DND-41 (cell line): Measurements from ENCODE around the gene OSM.
A peak's percentile ranks its signal among the peaks of the same experiment; 100 is the strongest.

Experiments
- ATAC-seq: fragments of 200-7000 bp; cut with Tn5 transposase; 3 replicates; pipeline ENCODE4 v1.9.1; 2021; ENCODE audit warnings: low read depth; ENCODE audit not compliant: insufficient read depth
- DNase-seq: peaks from one replicate; pipeline ENCODE4 v3.0.0-alpha.2; 2020
- H2AFZ ChIP-seq: 2 replicates; pipeline ENCODE4 v1.6.0; 2012; ENCODE audit warnings: low read depth, low read length
- H3K27ac ChIP-seq: 2 replicates; pipeline ENCODE4 v1.5.1; 2012; ENCODE audit warnings: low read length, inconsistent platforms
- H3K27me3 ChIP-seq: fragments of 200-600 bp; sonication (generic); 2 replicates; pipeline ENCODE4 v1.6.0; 2012; ENCODE audit warnings: low read length, mild to moderate bottlenecking, inconsistent platforms; ENCODE audit not compliant: insufficient read depth, poor library complexity
- H3K36me3 ChIP-seq: 2 replicates; pipeline ENCODE4 v1.5.1; 2012; ENCODE audit warnings: low read length, inconsistent platforms; ENCODE audit not compliant: insufficient read depth
- H3K4me1 ChIP-seq: 2 replicates; pipeline ENCODE4 v1.5.1; 2012; ENCODE audit warnings: mild to moderate bottlenecking, low read length; ENCODE audit not compliant: insufficient read depth
- H3K4me2 ChIP-seq: 2 replicates; pipeline ENCODE4 v1.6.0; 2012; ENCODE audit warnings: mild to moderate bottlenecking, moderate library complexity, low read length, inconsistent platforms; ENCODE audit not compliant: insufficient read depth
- H3K4me3 ChIP-seq, 2 experiments: fragments of 200-600 bp in 1 of 2; shearing (Covaris generic) in 1 of 2; 2 replicates each; pipeline ENCODE4 v1.5.1; 2012 to 2016; ENCODE audit warnings: inconsistent platforms in 2 of 2, low read length in 2 of 2, mild to moderate bottlenecking in 2 of 2, low read depth in 1 of 2, moderate library complexity in 1 of 2
- H3K79me2 ChIP-seq: 2 replicates; pipeline ENCODE4 v1.6.0; 2012; ENCODE audit warnings: low read length, inconsistent platforms; ENCODE audit not compliant: insufficient read depth
- H3K9ac ChIP-seq: 2 replicates; pipeline ENCODE4 v1.6.0; 2012; ENCODE audit warnings: low read depth, mild to moderate bottlenecking, inconsistent platforms, low read length, moderate library complexity
- H3K9me3 ChIP-seq: 2 replicates; pipeline ENCODE4 v1.5.1; 2012; ENCODE audit warnings: low read length, moderate library complexity, mild to moderate bottlenecking, inconsistent platforms; ENCODE audit not compliant: insufficient read depth, severe bottlenecking
- H4K20me1 ChIP-seq: 2 replicates; pipeline ENCODE4 v1.6.0; 2012; ENCODE audit warnings: low read length; ENCODE audit not compliant: insufficient read depth
- EZH2 ChIP-seq: IDR thresholded peaks from 3 replicates; pipeline ENCODE4 v1.6.1; 2012; ENCODE audit warnings: borderline replicate concordance, low read depth, mild to moderate bottlenecking, moderate library complexity, low read length, inconsistent platforms; ENCODE audit not compliant: severe bottlenecking
- TF ChIP-seq, protein P1 (sequence below): IDR thresholded peaks from 2 replicates; pipeline ENCODE4 v1.5.1; 2012; ENCODE audit warnings: borderline replicate concordance, low read length, moderate library complexity, mild to moderate bottlenecking; ENCODE audit not compliant: poor library complexity, severe bottlenecking; ENCODE audit errors: extremely low read depth

The OSM gene

DNA sequence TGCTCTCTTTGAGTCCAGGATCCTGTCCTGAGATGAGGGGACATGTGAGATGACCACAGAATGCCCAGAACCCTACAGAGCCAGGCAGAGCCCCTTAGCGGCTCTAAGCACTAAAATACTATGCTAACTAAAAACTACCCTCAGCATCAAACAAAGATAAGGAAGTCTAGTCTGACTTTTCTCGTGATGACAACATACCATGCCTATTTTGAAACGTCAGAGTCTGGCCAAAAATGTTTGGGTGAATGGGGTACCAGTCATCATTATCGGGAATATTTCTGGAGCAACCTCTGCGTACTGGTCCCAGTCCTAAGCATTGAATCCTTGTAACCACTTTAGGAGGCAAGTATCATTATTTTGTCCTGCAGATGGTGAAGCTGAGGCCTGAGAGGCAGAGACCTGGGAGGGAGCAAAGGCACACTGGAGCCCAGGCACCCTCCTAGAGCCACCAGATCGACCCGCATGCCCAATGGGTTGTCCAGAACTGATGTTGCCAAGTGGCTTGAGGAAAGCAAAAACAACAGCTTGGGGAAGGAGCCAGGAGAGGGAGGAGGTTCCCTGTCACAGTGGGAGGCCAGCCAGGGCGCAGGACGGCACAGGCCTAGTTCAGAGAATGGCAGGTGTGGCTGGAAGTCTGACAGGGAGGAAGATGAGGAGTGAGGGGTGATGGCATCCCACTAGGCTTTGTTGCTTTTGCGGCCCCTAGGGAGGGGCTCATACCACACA is 7.2 kb upstream of the OSM start:
- ATAC-seq (no peak), DNase-seq (no peak)
- peak overlapping the region; percentile 99 for H3K27ac ChIP-seq
- peaks cover 31% of the 10 kb centered on the region for H3K36me3 ChIP-seq
- H3K79me2 ChIP-seq, result peaks cover 54% of the 10 kb centered on the region
- TF ChIP-seq, protein P1, sequence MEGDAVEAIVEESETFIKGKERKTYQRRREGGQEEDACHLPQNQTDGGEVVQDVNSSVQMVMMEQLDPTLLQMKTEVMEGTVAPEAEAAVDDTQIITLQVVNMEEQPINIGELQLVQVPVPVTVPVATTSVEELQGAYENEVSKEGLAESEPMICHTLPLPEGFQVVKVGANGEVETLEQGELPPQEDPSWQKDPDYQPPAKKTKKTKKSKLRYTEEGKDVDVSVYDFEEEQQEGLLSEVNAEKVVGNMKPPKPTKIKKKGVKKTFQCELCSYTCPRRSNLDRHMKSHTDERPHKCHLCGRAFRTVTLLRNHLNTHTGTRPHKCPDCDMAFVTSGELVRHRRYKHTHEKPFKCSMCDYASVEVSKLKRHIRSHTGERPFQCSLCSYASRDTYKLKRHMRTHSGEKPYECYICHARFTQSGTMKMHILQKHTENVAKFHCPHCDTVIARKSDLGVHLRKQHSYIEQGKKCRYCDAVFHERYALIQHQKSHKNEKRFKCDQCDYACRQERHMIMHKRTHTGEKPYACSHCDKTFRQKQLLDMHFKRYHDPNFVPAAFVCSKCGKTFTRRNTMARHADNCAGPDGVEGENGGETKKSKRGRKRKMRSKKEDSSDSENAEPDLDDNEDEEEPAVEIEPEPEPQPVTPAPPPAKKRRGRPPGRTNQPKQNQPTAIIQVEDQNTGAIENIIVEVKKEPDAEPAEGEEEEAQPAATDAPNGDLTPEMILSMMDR, result no peak
- no peak for TF ChIP-seq EZH2
- H3K4me2 ChIP-seq, result peak overlapping the region; percentile 57
- H3K9ac ChIP-seq, result peak overlapping the region; percentile 62
- no peaks in the 10 kb centered on the region for H3K27me3 ChIP-seq
- peaks cover 92% of the 10 kb centered on the region for H3K4me1 ChIP-seq
- H3K4me3 ChIP-seq, result no peak overlapping the region
- H4K20me1 ChIP-seq, result no peaks in the 10 kb centered on the region
- no peak overlapping the region for H2AFZ ChIP-seq
- H3K9me3 ChIP-seq, result no peaks in the 10 kb centered on the region

DNA sequence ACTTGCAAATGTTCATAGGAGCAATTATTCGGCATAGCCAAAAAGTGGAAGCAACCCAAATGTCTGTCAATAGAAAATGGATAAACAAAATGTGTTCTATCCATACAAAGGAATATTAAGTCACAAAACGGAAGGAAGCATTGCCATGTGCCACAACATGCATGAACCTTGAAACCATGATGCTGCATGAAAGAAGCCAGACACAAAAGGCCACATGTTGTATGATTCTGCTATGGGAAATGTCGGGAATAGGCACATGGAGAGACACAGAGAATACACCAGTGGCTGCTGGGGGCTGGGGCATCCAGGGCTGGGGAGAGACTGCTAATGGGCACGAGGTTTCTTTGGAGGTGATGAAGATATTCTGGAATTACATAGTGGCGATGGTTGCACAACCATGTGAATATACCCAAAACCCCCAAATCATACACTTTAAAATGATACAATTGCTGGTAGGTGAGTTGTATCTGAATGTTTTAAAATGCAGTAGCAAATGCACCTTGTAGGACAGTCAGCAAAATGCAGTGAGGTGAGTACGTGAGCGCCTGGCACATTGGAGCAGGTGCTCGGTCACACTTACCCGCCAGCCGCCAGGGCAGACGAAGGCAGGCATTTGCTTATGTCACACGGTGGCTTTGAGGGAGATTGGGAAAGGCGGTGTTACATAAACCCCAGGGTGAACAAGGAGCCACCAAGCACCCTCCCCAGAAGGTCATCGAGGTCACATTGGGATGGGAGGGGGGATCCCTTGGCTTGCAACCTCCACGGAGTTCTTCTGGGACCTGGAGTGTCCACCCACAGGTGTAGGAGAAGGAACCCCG is 6.3 kb upstream of the OSM start:
- peaks cover 40% of the 10 kb centered on the region for H3K36me3 ChIP-seq
- no peaks in the 10 kb centered on the region for H4K20me1 ChIP-seq
- peak overlapping the region; percentile 99 for H3K27ac ChIP-seq
- peak overlapping the region; percentile 62; the same call in 1 of the 2 replicates for H3K9ac ChIP-seq
- H3K4me1 ChIP-seq, result peaks cover 92% of the 10 kb centered on the region
- peaks cover 60% of the 10 kb centered on the region for H3K79me2 ChIP-seq
- DNase-seq (no peak), ATAC-seq (no peak)
- no peak overlapping the region; the same call in 1 of the 2 replicates for H3K4me2 ChIP-seq
- no peak overlapping the region for H2AFZ ChIP-seq
- H3K27me3 ChIP-seq, result no peaks in the 10 kb centered on the region
- H3K4me3 ChIP-seq, result no peak overlapping the region
- TF ChIP-seq, protein P1, result no peak
- no peak for TF ChIP-seq EZH2
- H3K9me3 ChIP-seq, result no peaks in the 10 kb centered on the region

DNA sequence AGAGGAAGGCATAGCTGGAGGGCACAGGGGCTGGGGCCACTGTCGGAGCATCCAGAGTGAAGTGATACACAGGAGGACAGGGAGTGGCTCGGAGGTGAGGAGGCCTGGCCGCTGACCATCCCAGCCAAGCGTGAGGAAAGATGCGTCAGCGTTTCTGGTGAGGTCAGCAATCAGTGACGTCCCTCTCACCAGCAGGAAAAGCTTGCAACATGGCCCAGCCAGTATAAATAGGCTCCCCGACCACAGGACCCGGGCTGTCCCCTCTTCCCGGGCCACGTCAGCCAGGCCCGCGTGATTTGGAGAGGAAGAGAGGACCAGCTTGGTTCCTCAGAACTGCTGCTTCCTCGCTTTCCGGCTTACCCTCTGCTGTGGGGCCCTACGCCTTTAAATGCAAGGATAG is 4.2 kb upstream of the OSM start:
- no peak overlapping the region for H3K4me3 ChIP-seq
- ATAC-seq, result no peak
- H3K36me3 ChIP-seq, result peaks cover 50% of the 10 kb centered on the region
- H3K79me2 ChIP-seq, result peaks cover 79% of the 10 kb centered on the region
- H4K20me1 ChIP-seq, result no peaks in the 10 kb centered on the region
- no peaks in the 10 kb centered on the region for H3K9me3 ChIP-seq
- H3K4me2 ChIP-seq, result no peak overlapping the region
- H2AFZ ChIP-seq, result no peak overlapping the region
- TF ChIP-seq, protein P1, result no peak
- TF ChIP-seq EZH2, result no peak
- no peaks in the 10 kb centered on the region for H3K27me3 ChIP-seq
- no peak for DNase-seq
- H3K9ac ChIP-seq, result peak overlapping the region; percentile 13; the same call in 1 of the 2 replicates
- peak overlapping the region; percentile 51 for H3K27ac ChIP-seq
- H3K4me1 ChIP-seq, result peaks cover 86% of the 10 kb centered on the region
